SJCRH30 (cell line): ENCODE results near the gene SRC. TPM values are rescaled to one million over a fixed set of nuclear protein-coding genes. Genes with fewer than 3 reads are reported as not detected.

Experiments
- DNase-seq, 2 experiments: peaks; one replicate each; pipeline ENCODE4 v3.0.0-alpha.2; 2015 to 2020
- H3K27ac ChIP-seq: fragments of 250-450 bp; sonication (Bioruptor Pico); 2 replicates; pipeline ENCODE4 v1.5.1; 2020; ENCODE audit warnings: mild to moderate bottlenecking, moderate library complexity
- H3K27me3 ChIP-seq: fragments of 250-450 bp; sonication (Bioruptor Pico); 2 replicates; pipeline ENCODE4 v1.5.1; 2020; ENCODE audit warnings: mild to moderate bottlenecking, moderate library complexity
- H3K36me3 ChIP-seq: fragments of 250-450 bp; sonication (Bioruptor Pico); 2 replicates; pipeline ENCODE4 v1.5.1; 2020; ENCODE audit warnings: mild to moderate bottlenecking, moderate library complexity
- H3K4me1 ChIP-seq: fragments of 250-450 bp; sonication (Bioruptor Pico); 2 replicates; pipeline ENCODE4 v1.5.1; 2020; ENCODE audit warnings: mild to moderate bottlenecking, moderate library complexity
- H3K4me3 ChIP-seq: fragments of 250-450 bp; sonication (Bioruptor Pico); 2 replicates; pipeline ENCODE4 v1.5.1; 2020; ENCODE audit warnings: mild to moderate bottlenecking, moderate library complexity
- H3K9me3 ChIP-seq: fragments of 250-450 bp; sonication (Bioruptor Pico); replicated peaks from 2 replicates; pipeline ENCODE4 v1.5.1; 2020; ENCODE audit warnings: mild to moderate bottlenecking, moderate library complexity
- total RNA-seq: library from RNA; depleted of rRNA; stranded (reverse); fragments of >200 nt; shearing (Covaris generic); gene quantifications from 2 replicates; pipeline ENCODE4 v1.2.3, GENCODE V29; 2014

SRC gene
- total RNA-seq, 1 experiment from 2014 or later = 15.4 TPM

DNA sequence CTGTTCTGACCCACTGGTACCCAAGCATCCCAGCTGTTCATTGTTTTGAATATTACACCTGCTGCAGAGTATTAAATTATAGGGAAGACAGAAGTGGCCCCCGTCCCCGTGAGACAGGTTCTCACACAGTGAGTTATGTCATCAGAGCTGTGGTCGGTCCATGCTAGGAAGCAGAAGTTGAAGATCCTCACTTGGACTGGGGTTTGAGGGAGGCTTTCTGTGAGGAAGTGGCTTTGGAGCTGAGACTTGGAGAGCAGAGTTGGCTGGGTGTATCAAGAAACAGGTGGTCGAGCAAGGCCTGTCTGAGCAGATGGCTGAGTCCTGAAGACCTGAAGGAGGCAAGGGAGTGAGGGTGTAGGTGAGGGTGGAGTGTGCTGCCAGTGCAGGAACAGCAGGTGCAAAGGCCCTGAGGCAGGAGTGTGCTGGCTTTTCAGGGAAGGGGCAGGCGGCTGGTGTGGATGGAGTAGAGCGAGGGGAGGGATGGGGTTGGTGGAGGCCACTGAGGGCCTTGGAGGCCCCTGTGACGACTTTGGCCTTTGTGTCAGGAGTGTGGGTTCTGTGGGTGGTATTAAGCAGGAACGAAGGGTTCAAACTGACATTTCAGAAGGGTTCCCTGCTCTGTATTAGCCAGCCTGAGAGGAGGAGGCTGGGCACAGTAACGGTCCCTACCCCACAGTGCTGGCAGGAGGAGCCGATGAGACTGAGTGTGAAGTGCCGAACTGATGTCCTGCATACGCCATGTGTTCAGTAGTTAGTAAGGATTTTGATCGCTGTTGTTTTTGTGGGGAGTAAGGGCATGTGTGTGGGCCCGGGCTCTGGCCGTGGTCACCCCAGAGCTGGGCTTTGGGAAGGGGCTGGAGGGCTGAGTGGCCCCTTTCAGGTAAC, 11.8 kb downstream of the SRC start:
- peak in 1 of 2 experiments; percentile 44 for DNase-seq
- H3K4me1 ChIP-seq = peaks cover 39% of the 10 kb centered on the region
- no peak overlapping the region for H3K27ac ChIP-seq
- no peak overlapping the region for H3K4me3 ChIP-seq
- H3K9me3 ChIP-seq = no peaks in the 10 kb centered on the region
- no peaks in the 10 kb centered on the region for H3K36me3 ChIP-seq
- H3K27me3 ChIP-seq = no peaks in the 10 kb centered on the region

DNA sequence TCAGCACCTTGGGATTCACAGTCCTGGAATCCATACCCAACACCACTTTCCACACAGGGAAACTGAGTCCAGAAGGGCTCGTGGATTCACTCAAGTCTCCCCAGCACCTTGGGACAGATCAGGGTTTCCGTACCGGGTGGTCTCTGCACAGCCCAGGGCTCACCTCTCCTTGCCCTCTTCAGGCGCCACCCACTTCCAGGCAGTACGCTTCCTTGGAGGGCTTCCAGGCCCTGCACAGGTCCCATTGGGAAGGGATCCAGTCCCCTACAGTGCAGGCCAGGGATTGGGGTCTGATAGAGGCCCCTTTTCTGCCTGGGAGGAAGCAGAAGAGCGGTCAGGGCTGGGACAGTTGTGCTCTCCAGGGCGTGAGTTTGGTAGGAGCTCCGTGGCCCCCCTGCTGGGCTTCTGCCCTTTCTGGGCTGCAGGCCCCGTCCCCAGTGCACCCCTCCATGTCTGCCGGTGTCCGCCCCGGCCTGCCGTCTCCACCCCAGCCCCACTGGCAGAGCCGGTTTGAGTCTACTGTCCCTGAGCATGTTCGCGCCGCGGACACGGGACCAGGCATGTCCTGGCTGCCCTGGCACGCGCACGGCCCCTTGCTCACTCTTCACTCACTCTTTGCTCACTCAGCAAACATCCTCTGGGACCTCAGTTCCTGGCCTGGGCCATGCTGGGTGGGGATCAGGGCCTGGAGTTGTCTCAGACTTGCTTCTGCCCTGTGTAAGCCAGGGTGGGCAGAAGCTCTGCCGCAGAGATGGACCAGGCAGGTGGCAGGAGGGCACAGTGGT, 12.6 kb downstream of the SRC start:
- H3K9me3 ChIP-seq = no peaks in the 10 kb centered on the region
- no peaks in the 10 kb centered on the region for H3K36me3 ChIP-seq
- no peak overlapping the region for H3K27ac ChIP-seq
- H3K4me1 ChIP-seq = peaks cover 39% of the 10 kb centered on the region
- no peaks in the 10 kb centered on the region for H3K27me3 ChIP-seq
- DNase-seq = no peak
- no peak overlapping the region for H3K4me3 ChIP-seq

DNA sequence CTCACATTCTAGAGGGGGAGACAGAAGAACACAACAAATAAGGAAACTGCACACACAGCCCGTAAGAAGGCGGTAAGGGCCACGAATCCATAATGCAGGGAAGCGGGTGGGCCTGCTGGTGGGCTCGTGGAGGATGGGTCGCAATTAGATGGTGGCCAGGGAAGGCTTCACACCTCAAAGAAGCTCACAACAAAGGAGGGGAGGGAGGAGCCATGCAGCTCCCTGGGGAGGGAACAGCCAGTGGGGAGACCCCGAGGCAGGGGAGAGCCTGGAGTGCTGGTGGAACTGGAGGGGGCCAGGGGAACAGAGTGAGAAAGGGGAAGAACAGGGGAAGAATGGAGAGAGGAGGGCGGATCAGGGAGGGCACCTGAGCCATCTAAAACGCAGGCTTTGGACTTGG, 13.4 kb downstream of the SRC start:
- peaks cover 39% of the 10 kb centered on the region for H3K4me1 ChIP-seq
- H3K4me3 ChIP-seq = no peak overlapping the region
- DNase-seq = no peak
- no peaks in the 10 kb centered on the region for H3K27me3 ChIP-seq
- no peaks in the 10 kb centered on the region for H3K9me3 ChIP-seq
- peak overlapping the region; percentile 41 for H3K27ac ChIP-seq
- H3K36me3 ChIP-seq = no peaks in the 10 kb centered on the region

DNA sequence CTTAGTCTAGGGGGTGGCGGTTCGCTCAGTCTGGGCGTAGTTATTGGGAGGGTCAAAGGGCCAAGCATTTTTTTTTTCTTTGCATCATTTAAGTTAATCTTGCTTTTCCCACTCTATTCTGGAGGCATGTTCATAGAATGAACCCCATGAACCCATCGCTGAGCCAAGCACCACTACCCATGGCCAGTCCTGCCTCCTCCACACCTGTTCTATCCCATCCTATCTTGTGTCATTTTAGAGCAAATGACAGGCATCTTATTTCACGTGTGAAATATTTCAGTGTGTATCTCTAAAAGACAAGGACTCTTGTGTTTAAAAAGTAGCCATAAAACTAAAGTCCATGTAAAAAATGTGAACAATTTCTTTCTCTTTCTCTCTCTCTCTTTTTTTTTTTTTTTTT, 13.9 kb downstream of the SRC start:
- peak; percentile 84 to 93 for DNase-seq

DNA sequence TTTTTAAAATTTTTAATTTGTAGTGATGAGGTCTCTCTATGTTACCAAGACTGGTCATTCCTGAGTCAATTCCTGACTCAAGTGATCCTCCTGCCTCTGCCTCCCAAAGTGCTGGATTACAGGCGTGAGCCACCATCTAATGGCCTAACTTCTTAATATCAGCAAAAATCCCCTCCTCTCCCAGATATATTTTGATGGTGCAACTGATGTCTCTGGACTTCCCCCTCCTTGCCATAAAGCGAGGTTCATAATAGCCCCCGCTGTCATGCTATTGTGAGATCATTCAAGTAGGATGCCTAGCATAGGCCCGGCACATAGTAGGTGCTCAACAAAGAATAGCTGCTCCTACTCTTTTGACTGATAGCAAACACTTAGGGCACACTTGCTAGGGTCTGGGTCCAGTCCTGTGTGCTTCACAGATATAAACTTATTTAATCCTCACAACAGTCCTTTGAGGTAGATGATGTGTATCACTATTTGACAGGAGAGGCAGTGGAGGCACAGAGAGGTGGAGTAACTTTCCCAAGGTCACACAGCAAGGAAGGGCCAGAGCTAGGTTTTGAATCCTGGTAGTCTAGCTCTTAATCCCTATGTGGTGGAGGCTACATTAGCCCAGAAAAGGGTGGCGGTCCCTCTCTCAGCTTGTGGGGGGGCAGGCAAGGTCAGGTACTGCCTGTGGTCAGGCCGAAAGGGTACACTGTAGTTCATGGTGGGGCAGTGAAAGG, 14.6 kb downstream of the SRC start:
- H3K4me3 ChIP-seq = no peak overlapping the region
- peaks cover under 1% of the 10 kb centered on the region; the same call in 1 of the 2 replicates for H3K36me3 ChIP-seq
- DNase-seq = peak in 1 of 2 experiments; percentile 17
- no peaks in the 10 kb centered on the region for H3K27me3 ChIP-seq
- H3K4me1 ChIP-seq = peaks cover 39% of the 10 kb centered on the region
- peak overlapping the region; percentile 41; the same call in 1 of the 2 replicates for H3K27ac ChIP-seq
- H3K9me3 ChIP-seq = no peaks in the 10 kb centered on the region

More for the DNA sequence above, 13.9 kb downstream of the SRC start:
- Histone ChIP-seq H3K27ac (peak overlapping the region; percentile 41), H3K4me1 (peaks cover 39% of the 10 kb centered on the region), H3K9me3 (no peaks in the 10 kb centered on the region), H3K36me3 (no peaks in the 10 kb centered on the region), H3K27me3 (no peaks in the 10 kb centered on the region), H3K4me3 (no peak overlapping the region)

DNA sequence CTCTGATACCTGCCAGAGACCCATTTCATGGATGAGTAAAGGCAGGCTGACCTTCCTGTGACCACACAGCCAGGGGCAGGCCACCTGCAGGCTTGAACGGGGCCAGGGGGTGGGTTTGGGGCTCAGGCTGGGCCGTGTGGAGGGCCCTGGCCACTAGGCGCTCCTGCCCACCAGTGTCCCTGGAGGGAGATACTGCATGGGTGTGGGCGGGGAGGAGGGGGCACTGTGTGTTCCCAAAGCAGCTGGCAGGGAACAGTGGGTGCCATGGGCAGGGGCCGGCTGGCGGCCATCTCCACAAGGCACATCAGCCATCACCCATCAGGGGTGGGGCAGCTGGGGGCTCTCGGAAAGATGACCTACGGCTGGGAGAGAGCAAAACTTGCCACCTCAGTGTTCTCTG, 15.4 kb downstream of the SRC start:
- DNase-seq = no peak
- Histone ChIP-seq H3K4me3 (no peak overlapping the region), H3K4me1 (peaks cover 34% of the 10 kb centered on the region), H3K9me3 (0 out of 2 replicates have a peak, but pooled peaks cover under 1% of the 10 kb centered on the region), H3K27ac (no peak overlapping the region), H3K36me3 (peaks cover 7% of the 10 kb centered on the region), H3K27me3 (no peaks in the 10 kb centered on the region)

DNA sequence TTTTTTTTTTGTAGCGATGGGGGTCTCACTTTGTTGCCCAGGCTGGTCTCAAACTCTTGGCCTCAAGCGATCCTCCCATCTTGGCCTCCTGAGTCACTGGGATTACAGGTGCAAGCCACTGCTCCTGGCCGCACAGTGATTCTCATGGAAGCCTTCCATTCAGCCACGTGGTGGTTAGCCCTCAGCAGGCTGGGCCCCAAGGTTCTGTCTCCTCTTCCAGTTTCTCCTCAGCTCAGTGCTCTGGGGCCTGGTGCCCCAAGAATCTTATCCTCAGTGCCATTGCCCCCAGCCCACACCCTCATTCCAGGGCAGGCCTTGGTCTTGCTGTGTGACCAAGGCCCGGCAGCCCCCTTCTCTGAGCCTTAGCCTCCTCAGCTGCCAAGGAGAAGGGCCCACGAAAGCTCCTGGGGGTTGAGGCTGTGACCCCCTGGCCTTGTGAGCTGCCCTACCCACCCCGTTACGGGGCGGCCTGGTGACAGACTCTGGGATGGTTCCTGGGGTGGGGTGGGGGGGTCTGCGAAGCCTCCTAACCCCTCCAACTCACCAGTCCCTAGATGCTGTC, 16.4 kb downstream of the SRC start:
- H3K9me3 ChIP-seq = 0 out of 2 replicates have a peak, but pooled peaks cover 4% of the 10 kb centered on the region

DNA sequence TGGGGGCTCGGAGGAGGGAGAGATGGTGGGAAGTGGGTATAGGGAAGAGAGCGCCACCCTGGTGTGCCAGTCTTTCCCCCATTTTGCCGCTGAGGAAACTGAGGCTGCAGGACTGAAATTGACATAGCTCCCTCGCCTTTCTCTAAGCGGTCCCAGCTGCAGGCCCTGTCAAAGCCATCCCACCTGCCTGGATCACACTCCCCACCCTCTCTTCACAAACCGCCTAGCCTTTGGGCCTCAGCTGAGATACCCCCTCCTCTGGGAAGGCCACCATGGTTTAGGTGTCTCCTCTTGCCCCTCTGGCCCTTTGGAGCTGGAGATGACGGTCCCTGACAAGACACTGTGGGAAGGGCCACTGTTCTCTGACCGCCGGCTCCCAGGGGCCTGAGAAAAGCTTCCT, 16.9 kb downstream of the SRC start:
- DNase-seq = no peak
- Histone ChIP-seq H3K4me1 (peaks cover 23% of the 10 kb centered on the region), H3K27ac (no peak overlapping the region), H3K36me3 (peaks cover 10% of the 10 kb centered on the region), H3K9me3 (0 out of 2 replicates have a peak, but pooled peaks cover 4% of the 10 kb centered on the region), H3K27me3 (no peaks in the 10 kb centered on the region), H3K4me3 (no peak overlapping the region)

More for the DNA sequence above, 16.4 kb downstream of the SRC start:
- no peak for DNase-seq
- Histone ChIP-seq H3K4me3 (no peak overlapping the region), H3K36me3 (peaks cover 10% of the 10 kb centered on the region), H3K27me3 (no peaks in the 10 kb centered on the region), H3K27ac (no peak overlapping the region), H3K4me1 (peaks cover 24% of the 10 kb centered on the region)

DNA sequence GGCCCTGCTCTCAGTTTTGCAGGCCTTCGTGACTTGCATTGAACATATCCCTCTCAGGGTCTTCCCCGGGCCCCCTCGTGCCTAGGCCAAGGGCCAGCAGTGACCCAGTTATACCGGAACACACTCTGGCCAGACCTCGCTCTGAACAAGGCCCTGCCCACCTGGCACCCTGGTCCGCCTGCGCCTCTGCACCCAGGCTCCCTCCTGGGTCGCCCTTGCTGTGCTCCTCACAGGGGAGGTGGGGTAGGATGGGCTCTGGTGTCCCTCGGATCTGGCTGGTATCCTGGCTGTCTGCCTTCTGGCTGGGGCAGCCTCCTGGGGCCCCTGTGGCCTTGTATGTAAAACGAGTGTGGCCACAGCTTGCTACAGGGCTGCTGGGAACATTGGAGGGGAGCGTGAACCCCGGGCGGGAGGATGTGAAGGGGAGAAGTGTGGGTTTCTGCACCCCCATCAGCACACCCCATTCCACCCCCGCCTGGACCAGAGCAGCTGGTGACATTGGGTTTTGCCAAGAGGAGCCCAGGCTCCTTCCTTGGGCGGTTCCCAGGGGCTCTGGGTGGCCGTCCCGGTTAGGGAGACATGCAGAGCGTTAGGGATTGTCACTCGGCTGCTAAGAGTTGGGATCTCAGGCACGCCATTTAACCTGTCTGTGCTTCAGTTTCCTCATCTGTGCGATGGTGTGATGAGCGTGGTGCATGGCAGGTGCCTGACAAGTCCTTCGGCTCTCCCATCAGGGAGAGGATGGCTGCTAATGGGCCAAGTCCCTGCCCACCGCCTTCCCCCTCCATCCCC, 17.5 kb downstream of the SRC start:
- DNase-seq = peak in 1 of 2 experiments; percentile 10
- Histone ChIP-seq H3K9me3 (0 out of 2 replicates have a peak, but pooled peaks cover 4% of the 10 kb centered on the region), H3K27me3 (no peaks in the 10 kb centered on the region), H3K4me1 (peaks cover 21% of the 10 kb centered on the region), H3K36me3 (peaks cover 10% of the 10 kb centered on the region), H3K4me3 (no peak overlapping the region), H3K27ac (no peak overlapping the region)

DNA sequence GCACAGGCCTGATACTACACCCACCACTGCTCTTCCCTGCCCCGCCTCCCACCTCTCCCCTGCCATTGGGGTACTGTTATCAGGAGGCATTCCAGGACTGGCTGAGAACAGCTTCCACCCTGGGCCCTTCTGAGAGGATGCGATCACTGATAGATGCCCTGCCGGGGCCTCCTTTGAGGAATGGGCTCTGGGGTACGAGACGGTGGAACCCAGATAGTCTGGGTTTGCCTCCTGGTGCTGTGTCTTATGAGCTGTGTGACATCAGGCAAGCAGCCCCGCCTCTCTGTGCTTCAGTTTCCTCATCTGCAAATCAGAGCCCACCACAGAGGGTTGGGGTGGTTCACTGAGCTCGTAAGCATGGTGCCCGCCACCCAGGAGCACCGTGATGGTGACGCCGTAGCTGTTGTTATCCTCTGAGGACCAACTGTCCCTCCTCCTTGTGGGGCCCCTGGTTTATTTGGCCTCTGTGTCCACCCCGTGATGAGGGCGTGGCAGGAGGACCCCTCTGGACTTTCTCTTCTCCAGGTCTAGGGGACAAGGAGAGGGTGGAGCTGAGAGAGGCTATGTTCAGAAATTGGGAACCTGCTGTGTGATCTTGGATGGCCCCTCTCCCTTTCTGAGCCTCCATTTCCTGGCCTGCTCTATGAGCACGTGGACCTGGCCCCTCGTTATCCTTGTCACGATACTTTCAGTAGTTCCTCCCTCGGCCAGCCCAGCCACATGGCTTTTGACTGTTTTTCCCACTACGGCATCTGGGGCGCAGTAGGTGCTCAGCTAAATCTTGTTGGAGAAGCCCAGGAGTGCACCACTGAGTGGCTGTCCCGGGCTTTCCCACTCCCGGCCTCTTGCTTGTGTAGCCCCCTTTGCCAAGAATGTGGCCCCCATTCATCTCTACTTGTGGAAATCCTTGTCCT, 18.3 kb downstream of the SRC start:
- H3K27me3 ChIP-seq = no peaks in the 10 kb centered on the region
- H3K27ac ChIP-seq = no peak overlapping the region
- H3K9me3 ChIP-seq = 0 out of 2 replicates have a peak, but pooled peaks cover 4% of the 10 kb centered on the region
- peaks cover 10% of the 10 kb centered on the region for H3K36me3 ChIP-seq
- no peak for DNase-seq
- peaks cover 14% of the 10 kb centered on the region for H3K4me1 ChIP-seq
- no peak overlapping the region for H3K4me3 ChIP-seq

DNA sequence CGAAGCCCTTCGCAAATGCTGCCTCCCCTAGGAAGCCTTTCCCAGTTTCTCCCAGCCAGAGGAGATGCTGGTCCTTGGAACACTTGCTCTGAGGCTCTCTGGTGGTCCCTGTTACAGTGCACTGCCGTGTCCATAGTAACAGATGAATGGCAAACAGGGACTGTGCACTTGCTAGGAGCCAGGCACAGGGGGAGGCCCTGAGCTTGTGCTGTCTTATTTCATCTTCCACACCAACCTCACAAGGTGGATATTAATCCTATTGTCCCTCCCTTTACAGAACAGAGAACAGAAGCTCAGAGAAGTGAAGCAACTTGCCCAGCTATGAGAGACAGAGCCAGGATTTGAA, 19.0 kb downstream of the SRC start:
- no peak overlapping the region for H3K4me3 ChIP-seq
- peaks cover 10% of the 10 kb centered on the region for H3K36me3 ChIP-seq
- H3K9me3 ChIP-seq = 0 out of 2 replicates have a peak, but pooled peaks cover 4% of the 10 kb centered on the region
- no peaks in the 10 kb centered on the region for H3K27me3 ChIP-seq
- peaks cover 7% of the 10 kb centered on the region for H3K4me1 ChIP-seq
- DNase-seq = no peak
- no peak overlapping the region for H3K27ac ChIP-seq

DNA sequence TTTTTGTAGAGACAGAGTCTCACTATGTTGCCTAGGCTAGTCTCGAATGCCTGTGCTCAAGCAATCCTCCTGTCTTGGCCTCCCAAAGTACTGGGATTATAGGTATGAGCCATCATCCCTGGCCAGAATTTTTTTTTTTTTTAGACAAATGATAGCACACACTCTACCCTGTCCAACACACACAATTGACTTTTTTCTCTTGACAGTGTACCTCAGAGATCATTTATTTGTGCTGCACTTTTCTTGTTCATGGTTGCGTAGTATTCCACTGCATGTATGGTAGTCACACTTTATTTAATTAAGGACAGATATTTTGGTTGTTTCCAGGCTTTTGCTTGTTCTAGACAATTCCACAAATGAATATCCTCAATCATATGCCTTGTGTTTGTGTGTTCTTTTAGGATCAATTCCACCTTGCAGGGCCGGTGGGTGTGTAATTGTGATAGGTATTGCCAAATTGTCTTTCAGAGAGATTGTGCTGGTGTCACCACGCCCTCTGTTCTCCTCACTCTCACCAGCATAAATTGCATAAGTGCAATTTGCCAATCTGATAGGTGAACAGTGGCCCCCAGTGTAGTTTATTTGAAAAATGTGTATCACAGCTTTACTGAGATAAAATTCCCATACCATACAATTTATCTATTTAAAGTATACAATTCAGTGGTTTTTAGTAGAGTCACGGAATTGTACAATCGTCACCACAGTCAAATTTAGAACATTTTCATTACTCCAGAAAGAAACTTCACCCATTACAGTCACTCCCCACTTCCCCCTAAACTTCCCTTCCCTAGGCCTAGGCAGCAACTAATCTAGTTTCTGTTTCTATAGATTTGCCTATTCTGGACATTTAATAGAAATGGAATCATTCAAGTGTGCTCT, 20.1 kb downstream of the SRC start:
- no peak overlapping the region for H3K27ac ChIP-seq
- no peaks in the 10 kb centered on the region for H3K4me1 ChIP-seq
- DNase-seq = no peak
- 0 out of 2 replicates have a peak, but pooled peaks cover 4% of the 10 kb centered on the region for H3K9me3 ChIP-seq
- H3K36me3 ChIP-seq = peaks cover 10% of the 10 kb centered on the region
- no peak overlapping the region for H3K4me3 ChIP-seq
- H3K27me3 ChIP-seq = no peaks in the 10 kb centered on the region
